Measurements from ENCODE around the gene SNED1. TPM values are rescaled to one million over a fixed set of nuclear protein-coding genes. Genes with fewer than 3 reads are reported as not detected.
A peak's percentile ranks its signal among the peaks of the same experiment; 100 is the strongest.

Gene SNED1
- total and polyA plus RNA-seq, 2 donors: 3.2 to 7.1 TPM

DNA sequence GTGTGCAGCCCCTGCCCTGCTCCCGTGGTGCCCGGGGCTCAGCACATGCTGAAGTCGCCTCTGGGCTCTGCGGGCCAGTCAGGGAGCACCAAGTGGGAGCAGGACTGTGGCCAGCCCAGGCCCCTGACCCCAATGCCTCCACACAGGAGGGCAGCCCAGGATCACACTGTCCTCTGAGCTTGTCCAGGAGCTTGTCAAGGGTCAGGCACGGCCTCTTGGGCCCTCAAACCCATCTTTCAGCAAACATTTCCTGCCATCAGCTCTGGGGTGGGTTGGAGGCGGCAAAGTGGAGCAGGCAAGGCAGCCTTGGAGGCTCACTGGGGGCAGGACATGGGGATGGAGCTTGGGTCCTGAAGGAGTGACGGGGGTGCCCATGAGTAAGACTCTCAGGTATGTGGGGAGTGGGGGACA is 10.3 kb downstream of the SNED1 start:
- Histone ChIP-seq H3K9me3 (ENCODE audit: control insufficient read depth in 2 of 2, insufficient read depth in 1 of 2, low read length in 1 of 2) (peaks cover 3 to 14% of the 10 kb centered on the region in 2 donors), H3K4me3 (ENCODE audit: low read length in 2 of 2) (no peak overlapping the region), H3K4me1 (ENCODE audit: control insufficient read depth in 2 of 2, insufficient read depth in 2 of 2, low read length in 2 of 2) (peaks cover 37 to 57% of the 10 kb centered on the region in 2 donors), H3K27me3 (ENCODE audit: control insufficient read depth in 2 of 2, insufficient read depth in 1 of 2, low read length in 1 of 2) (peaks cover 0 to 4% of the 10 kb centered on the region in 2 donors), H3K27ac (ENCODE audit: low read depth in 1 of 2, low read length in 1 of 2) (peak overlapping the region; percentile 87 to 92), H3K36me3 (ENCODE audit: control insufficient read depth in 2 of 2, insufficient read depth in 2 of 2, low read length in 1 of 2) (no peaks in the 10 kb centered on the region)
- 97% methylated on average over 7 of the region's 7 CpGs for WGBS
- no peak for DNase-seq (ENCODE audit: low read depth in 6 of 9, low spot score in 9 of 9)

DNA sequence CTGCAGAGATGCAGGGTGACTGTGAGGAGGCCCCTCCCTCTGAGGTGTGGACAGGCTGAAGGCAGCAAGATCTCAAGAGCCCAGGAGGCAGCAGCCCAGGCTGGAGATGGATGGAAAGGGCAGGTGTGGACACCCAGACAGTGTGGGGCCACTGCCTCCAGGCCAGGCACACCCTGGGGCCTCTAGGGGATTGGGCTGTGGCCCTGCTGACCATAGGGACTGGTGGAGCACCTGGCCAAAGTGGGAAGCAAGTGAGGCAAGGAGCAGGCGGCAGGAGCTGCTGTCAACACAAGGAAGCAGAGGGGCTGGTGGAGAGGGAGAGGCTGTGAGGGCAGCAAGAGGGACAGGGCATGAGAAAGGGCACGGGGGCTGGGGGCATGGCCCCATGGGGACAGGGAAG is 10.8 kb downstream of the SNED1 start:
- H3K4me3 ChIP-seq (ENCODE audit: low read length in 2 of 2): peak overlapping the region in 1 of 2 donors; percentile 40
- H3K27ac ChIP-seq (ENCODE audit: low read depth in 1 of 2, low read length in 1 of 2): peak overlapping the region; percentile 87 to 92
- no peaks in the 10 kb centered on the region for H3K36me3 ChIP-seq (ENCODE audit: control insufficient read depth in 2 of 2, insufficient read depth in 2 of 2, low read length in 1 of 2)
- peaks cover 0 to 9% of the 10 kb centered on the region in 2 donors for H3K9me3 ChIP-seq (ENCODE audit: control insufficient read depth in 2 of 2, insufficient read depth in 1 of 2, low read length in 1 of 2)
- DNase-seq (ENCODE audit: low read depth in 6 of 9, low spot score in 9 of 9): no peak
- WGBS: 88% methylated on average over 2 of the region's 2 CpGs
- H3K27me3 ChIP-seq (ENCODE audit: control insufficient read depth in 2 of 2, insufficient read depth in 1 of 2, low read length in 1 of 2): peaks cover 0 to 4% of the 10 kb centered on the region in 2 donors
- peaks cover 37 to 57% of the 10 kb centered on the region in 2 donors for H3K4me1 ChIP-seq (ENCODE audit: control insufficient read depth in 2 of 2, insufficient read depth in 2 of 2, low read length in 2 of 2)

DNA sequence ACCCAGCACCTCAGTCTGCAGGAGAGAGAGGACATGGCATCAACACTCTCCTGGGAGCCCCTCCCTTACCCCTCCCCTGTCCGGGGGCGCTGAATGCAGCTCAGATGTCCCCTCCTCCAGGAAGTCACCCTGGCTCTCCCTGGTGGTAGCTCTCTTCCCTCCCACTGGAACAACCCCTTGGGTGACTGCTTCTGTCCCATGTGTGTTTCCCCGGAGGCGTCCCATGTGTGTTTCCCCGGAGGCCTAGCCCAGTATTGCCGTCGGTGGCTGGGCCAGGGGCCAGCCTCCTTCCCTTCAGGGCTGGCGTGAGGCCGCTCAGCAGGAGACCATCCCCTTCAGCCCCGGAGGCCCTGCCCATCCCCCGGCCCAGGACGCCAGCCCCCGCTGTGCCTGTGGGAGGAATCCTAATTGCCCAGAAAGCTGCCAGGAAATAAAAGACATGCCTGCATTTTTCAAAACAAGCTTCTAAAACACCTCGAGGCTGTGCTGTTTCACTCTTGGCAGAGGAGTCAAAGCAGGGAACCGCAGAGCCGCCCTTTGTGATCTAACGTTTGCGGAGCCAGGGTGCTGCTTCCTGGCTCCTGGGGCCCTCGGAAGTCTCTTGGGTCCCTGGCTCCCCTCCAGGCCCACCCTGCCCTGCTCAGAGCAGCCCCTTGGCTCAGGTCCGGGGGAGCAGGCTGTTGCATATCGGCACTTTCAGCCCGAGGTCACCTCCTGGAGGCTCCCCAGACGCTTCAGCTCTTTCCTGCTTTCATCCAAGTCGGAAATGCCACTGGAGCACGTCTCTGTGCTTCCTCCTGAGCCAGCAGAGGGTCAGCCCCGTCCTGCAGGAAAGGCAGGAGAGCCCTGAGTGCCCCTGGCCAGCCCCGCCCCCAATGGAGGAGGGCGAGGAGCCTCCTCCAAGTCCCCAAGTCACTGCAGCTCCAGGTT is 11.4 kb downstream of the SNED1 start:
- H3K27ac ChIP-seq (ENCODE audit: low read depth in 1 of 2, low read length in 1 of 2): peak overlapping the region; percentile 87 to 92
- DNase-seq (ENCODE audit: low read depth in 6 of 9, low spot score in 9 of 9): peak in 7 of 9 donors; percentile 51 to 90 (median 68)
- H3K27me3 ChIP-seq (ENCODE audit: control insufficient read depth in 2 of 2, insufficient read depth in 1 of 2, low read length in 1 of 2): peaks cover 0 to 4% of the 10 kb centered on the region in 2 donors
- 5% methylated on average over 28 of the region's 28 CpGs for WGBS
- peak overlapping the region; percentile 29 to 40 for H3K4me3 ChIP-seq (ENCODE audit: low read length in 2 of 2)
- H3K9me3 ChIP-seq (ENCODE audit: control insufficient read depth in 2 of 2, insufficient read depth in 1 of 2, low read length in 1 of 2): peaks cover 0 to 5% of the 10 kb centered on the region in 2 donors
- peaks cover 37 to 57% of the 10 kb centered on the region in 2 donors for H3K4me1 ChIP-seq (ENCODE audit: control insufficient read depth in 2 of 2, insufficient read depth in 2 of 2, low read length in 2 of 2)
- H3K36me3 ChIP-seq (ENCODE audit: control insufficient read depth in 2 of 2, insufficient read depth in 2 of 2, low read length in 1 of 2): no peaks in the 10 kb centered on the region

DNA sequence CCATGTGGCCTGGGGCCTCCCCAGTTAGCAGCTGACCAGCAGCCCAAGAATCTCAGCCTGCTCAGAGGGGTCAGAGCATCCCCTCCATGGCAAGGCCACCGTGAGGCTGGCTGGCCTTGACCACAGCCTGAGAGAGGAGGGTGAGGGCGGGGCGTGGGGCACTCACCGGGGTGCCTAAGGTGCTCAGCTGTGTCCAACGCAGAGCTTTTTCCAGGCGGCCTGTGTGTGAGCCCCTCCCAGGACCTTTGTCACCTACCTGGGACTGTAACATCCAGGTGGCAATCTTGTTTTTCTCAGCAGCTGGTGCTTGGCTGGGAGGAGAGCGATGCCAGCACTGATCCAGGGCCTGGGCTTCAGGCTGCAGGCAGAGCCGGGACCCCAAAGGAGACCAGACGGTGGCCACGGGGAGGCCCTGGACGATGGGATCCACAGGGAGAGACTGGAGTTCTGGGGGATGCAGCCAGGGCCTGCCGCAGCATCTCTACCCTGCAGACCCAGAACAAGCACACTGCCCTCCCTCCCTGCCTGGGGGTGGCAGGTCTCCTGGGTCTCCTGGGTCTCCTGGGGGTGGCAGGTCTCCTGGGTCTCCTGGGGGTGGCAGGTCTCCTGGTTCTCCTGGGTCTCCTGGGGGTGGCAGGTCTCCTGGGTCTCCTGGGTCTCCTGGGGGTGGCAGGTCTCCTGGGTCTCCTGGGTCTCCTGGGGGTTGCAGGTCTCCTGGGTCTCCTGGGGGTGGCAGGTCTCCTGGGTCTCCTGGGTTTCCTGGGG is 12.3 kb downstream of the SNED1 start:
- peak in 2 of 9 donors; percentile 13 to 52 for DNase-seq (ENCODE audit: low read depth in 6 of 9, low spot score in 9 of 9)
- Histone ChIP-seq H3K4me1 (ENCODE audit: control insufficient read depth in 2 of 2, insufficient read depth in 2 of 2, low read length in 2 of 2) (peaks cover 37 to 57% of the 10 kb centered on the region in 2 donors), H3K27me3 (ENCODE audit: control insufficient read depth in 2 of 2, insufficient read depth in 1 of 2, low read length in 1 of 2) (peaks cover 0 to 4% of the 10 kb centered on the region in 2 donors), H3K9me3 (ENCODE audit: control insufficient read depth in 2 of 2, insufficient read depth in 1 of 2, low read length in 1 of 2) (no peaks in the 10 kb centered on the region), H3K36me3 (ENCODE audit: control insufficient read depth in 2 of 2, insufficient read depth in 2 of 2, low read length in 1 of 2) (no peaks in the 10 kb centered on the region), H3K27ac (ENCODE audit: low read depth in 1 of 2, low read length in 1 of 2) (peak overlapping the region; percentile 87 to 92), H3K4me3 (ENCODE audit: low read length in 2 of 2) (peak overlapping the region; percentile 29 to 40)
- WGBS: 80% methylated on average over 12 of the region's 12 CpGs

DNA sequence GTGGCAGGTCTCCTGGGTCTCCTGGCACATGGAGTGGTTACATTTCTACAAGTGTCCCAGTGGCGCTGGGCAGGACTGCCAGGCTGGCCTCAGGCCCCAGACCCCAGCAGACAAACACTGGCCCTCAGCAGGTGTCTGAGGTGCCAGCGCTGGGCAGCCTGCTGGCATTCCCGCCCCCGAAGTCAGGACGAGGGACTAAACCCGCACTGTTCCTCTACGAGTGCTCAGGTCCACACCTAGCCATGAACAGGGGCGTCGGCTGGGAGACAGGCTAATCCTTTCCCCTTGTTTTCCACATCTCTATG is 12.8 kb downstream of the SNED1 start:
- Histone ChIP-seq H3K4me3 (ENCODE audit: low read length in 2 of 2) (peak overlapping the region in 1 of 2 donors; percentile 40), H3K36me3 (ENCODE audit: control insufficient read depth in 2 of 2, insufficient read depth in 2 of 2, low read length in 1 of 2) (no peaks in the 10 kb centered on the region), H3K4me1 (ENCODE audit: control insufficient read depth in 2 of 2, insufficient read depth in 2 of 2, low read length in 2 of 2) (peaks cover 37 to 57% of the 10 kb centered on the region in 2 donors), H3K9me3 (ENCODE audit: control insufficient read depth in 2 of 2, insufficient read depth in 1 of 2, low read length in 1 of 2) (no peaks in the 10 kb centered on the region), H3K27ac (ENCODE audit: low read depth in 1 of 2, low read length in 1 of 2) (peak overlapping the region; percentile 46 to 92), H3K27me3 (ENCODE audit: control insufficient read depth in 2 of 2, insufficient read depth in 1 of 2, low read length in 1 of 2) (peaks cover 0 to 4% of the 10 kb centered on the region in 2 donors)
- no peak for DNase-seq (ENCODE audit: low read depth in 6 of 9, low spot score in 9 of 9)
- WGBS: 89% methylated on average over 9 of the region's 9 CpGs

DNA sequence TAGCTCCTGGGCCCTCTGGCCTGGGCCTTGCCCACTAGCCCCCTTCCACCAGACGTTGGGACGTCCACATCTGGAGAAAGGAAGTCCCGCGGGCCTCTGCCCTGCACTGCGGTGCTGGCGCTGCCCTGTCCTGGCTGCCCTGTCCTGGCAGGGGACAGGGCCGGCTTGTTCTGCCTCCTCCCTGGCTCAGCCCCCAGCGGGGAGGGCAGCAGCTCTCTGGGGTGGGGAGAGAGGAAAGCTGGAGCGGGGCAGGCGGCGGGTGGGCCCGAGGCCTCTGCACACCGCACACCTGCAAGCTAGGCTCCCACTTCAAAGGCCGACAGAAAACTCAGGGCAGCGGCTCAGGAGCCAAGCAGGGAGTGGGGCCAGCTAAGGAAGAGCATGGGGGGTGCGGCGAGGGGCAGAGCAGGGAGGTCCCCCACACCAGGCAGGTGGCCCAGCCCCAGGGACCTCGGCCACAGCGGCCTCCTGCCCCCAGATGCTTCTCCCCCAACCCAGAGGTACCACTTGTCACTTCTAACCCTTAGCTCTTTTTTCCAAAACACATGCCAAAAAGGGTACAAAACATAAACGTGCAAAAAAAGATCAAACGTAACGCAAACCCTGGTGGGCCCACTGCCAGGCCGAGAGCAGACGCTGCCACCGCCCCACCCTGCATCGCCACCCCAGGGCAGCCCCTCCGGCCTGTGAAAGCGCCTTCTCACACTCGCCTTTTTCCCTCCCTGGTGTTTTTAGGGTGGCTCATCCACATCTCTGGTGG is 13.5 kb downstream of the SNED1 start:
- Histone ChIP-seq H3K4me3 (ENCODE audit: low read length in 2 of 2) (peak overlapping the region in 1 of 2 donors; percentile 0), H3K27me3 (ENCODE audit: control insufficient read depth in 2 of 2, insufficient read depth in 1 of 2, low read length in 1 of 2) (peaks cover 0 to 4% of the 10 kb centered on the region in 2 donors), H3K4me1 (ENCODE audit: control insufficient read depth in 2 of 2, insufficient read depth in 2 of 2, low read length in 2 of 2) (peaks cover 37 to 54% of the 10 kb centered on the region in 2 donors), H3K27ac (ENCODE audit: low read depth in 1 of 2, low read length in 1 of 2) (peak overlapping the region; percentile 92), H3K9me3 (ENCODE audit: control insufficient read depth in 2 of 2, insufficient read depth in 1 of 2, low read length in 1 of 2) (no peaks in the 10 kb centered on the region), H3K36me3 (ENCODE audit: control insufficient read depth in 2 of 2, insufficient read depth in 2 of 2, low read length in 1 of 2) (no peaks in the 10 kb centered on the region)
- DNase-seq (ENCODE audit: low read depth in 6 of 9, low spot score in 9 of 9): peak in 7 of 9 donors; percentile 57 to 89 (median 71)
- 16% methylated on average over 29 of the region's 29 CpGs for WGBS

DNA sequence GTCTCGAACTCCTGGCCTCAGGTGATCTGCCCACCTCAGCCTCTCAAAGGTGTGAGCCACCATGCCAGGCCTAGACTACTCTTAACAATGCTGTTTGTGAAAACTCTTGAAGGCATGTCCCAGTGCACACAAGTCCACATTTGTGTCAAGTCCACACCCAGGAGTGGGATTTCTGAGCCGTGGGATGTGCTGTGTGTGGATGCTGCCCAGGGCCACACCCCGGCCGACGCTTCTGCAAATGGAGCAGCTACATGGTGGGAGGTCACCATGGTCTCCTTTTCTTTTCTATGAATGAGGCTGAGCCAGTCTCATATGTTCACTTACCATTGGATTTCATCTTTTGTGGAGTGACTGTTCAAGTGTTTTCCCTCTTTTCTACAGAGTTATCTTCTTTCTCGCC is 15.8 kb downstream of the SNED1 start:
- WGBS: 92% methylated on average over 6 of the region's 6 CpGs
- Histone ChIP-seq H3K4me3 (ENCODE audit: low read length in 2 of 2) (no peak overlapping the region), H3K27ac (ENCODE audit: low read depth in 1 of 2, low read length in 1 of 2) (no peak overlapping the region), H3K4me1 (ENCODE audit: control insufficient read depth in 2 of 2, insufficient read depth in 2 of 2, low read length in 2 of 2) (peaks cover 32 to 42% of the 10 kb centered on the region in 2 donors), H3K9me3 (ENCODE audit: control insufficient read depth in 2 of 2, insufficient read depth in 1 of 2, low read length in 1 of 2) (peaks cover 0 to 12% of the 10 kb centered on the region in 2 donors), H3K27me3 (ENCODE audit: control insufficient read depth in 2 of 2, insufficient read depth in 1 of 2, low read length in 1 of 2) (no peaks in the 10 kb centered on the region), H3K36me3 (ENCODE audit: control insufficient read depth in 2 of 2, insufficient read depth in 2 of 2, low read length in 1 of 2) (no peaks in the 10 kb centered on the region)
- no peak for DNase-seq (ENCODE audit: low read depth in 6 of 9, low spot score in 9 of 9)

DNA sequence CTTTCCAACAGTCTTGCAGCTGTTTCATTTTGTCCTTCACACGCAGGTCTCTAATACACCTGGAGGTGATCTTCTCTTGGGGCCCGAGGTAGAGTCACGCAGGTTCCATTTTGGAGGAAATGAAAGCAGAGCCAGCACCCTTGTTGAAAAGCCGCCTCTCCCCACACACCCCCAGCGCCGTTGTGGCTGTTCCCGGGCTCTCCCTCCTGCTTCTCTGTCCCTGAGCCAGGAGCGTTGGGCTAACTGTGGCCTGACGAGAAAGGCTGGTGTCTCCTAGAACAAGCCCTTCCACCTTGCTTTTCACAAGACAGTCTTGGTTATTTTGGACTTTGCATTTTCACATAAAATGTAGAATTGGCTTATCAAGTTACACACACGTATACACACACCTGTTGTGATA is 16.3 kb downstream of the SNED1 start:
- 94% methylated on average over 10 of the region's 10 CpGs for WGBS
- H3K27me3 ChIP-seq (ENCODE audit: control insufficient read depth in 2 of 2, insufficient read depth in 1 of 2, low read length in 1 of 2): no peaks in the 10 kb centered on the region
- no peak overlapping the region for H3K4me3 ChIP-seq (ENCODE audit: low read length in 2 of 2)
- H3K27ac ChIP-seq (ENCODE audit: low read depth in 1 of 2, low read length in 1 of 2): no peak overlapping the region
- H3K4me1 ChIP-seq (ENCODE audit: control insufficient read depth in 2 of 2, insufficient read depth in 2 of 2, low read length in 2 of 2): peaks cover 28 to 36% of the 10 kb centered on the region in 2 donors
- DNase-seq (ENCODE audit: low read depth in 6 of 9, low spot score in 9 of 9): no peak
- no peaks in the 10 kb centered on the region for H3K36me3 ChIP-seq (ENCODE audit: control insufficient read depth in 2 of 2, insufficient read depth in 2 of 2, low read length in 1 of 2)
- peaks cover 0 to 12% of the 10 kb centered on the region in 2 donors for H3K9me3 ChIP-seq (ENCODE audit: control insufficient read depth in 2 of 2, insufficient read depth in 1 of 2, low read length in 1 of 2)
